Cerebellar nuclear complex (tissue), 1 donor: ENCODE data around the gene ARSJ.

Experiments
- DNase-seq, 2 experiments: peaks; one replicate each; lab custom pipeline; 2025; lab: John Stamatoyannopoulos, UW

The ARSJ gene

GRCh38 chr4:113987382-113987941 is 8.0 kb upstream of the ARSJ start:
- no peak for DNase-seq

- DNase-seq, result no peak
Observed at GRCh38 chr4:113982181-113982580, 2.7 kb upstream of the ARSJ start.

GRCh38 chr4:113981591-113981990 is 2.1 kb upstream of the ARSJ start:
- no peak for DNase-seq

GRCh38 chr4:113979905-113980615 is 613 bp upstream of the ARSJ start:
- DNase-seq, result no peak

- DNase-seq, result peak; percentile 0 to 36
Observed at GRCh38 chr4:113978561-113979147, 793 bp downstream of the ARSJ start.

GRCh38 chr4:113978105-113978504 is 1.3 kb downstream of the ARSJ start:
- no peak for DNase-seq

- DNase-seq, result no peak
Observed at GRCh38 chr4:113977526-113977855, 2.0 kb downstream of the ARSJ start.

GRCh38 chr4:113976741-113977525 is 2.5 kb downstream of the ARSJ start:
- no peak for DNase-seq

GRCh38 chr4:113975578-113975977 is 3.9 kb downstream of the ARSJ start:
- DNase-seq, result no peak

- no peak for DNase-seq
Observed at GRCh38 chr4:113974467-113974866, 5.0 kb downstream of the ARSJ start.

- DNase-seq, result no peak
Observed at GRCh38 chr4:113973345-113973744, 6.1 kb downstream of the ARSJ start.

GRCh38 chr4:113972781-113973180 is 6.7 kb downstream of the ARSJ start:
- no peak for DNase-seq

- no peak for DNase-seq
Observed at GRCh38 chr4:113971706-113972360, 7.6 kb downstream of the ARSJ start.

- DNase-seq, result no peak
Observed at GRCh38 chr4:113969709-113970334, 9.6 kb downstream of the ARSJ start.

GRCh38 chr4:113968473-113968872 is 11.0 kb downstream of the ARSJ start:
- no peak for DNase-seq

GRCh38 chr4:113967687-113968086 is 11.8 kb downstream of the ARSJ start:
- DNase-seq, result no peak

GRCh38 chr4:113962719-113963265 is 16.7 kb downstream of the ARSJ start:
- no peak for DNase-seq

GRCh38 chr4:113962016-113962347 is 17.5 kb downstream of the ARSJ start:
- peak in 1 of 2 experiments; percentile 28 for DNase-seq

GRCh38 chr4:113960684-113961321 is 18.6 kb downstream of the ARSJ start:
- no peak for DNase-seq

- no peak for DNase-seq
Observed at GRCh38 chr4:113959539-113959937, 19.9 kb downstream of the ARSJ start.
